Measurements from ENCODE around the gene HES4.
"Not testable (repeated sequence)": the region's sequence is repeated elsewhere in the genome, so short reads cannot be mapped to it uniquely, and the experiment has no call there.

HES4 gene

DNA sequence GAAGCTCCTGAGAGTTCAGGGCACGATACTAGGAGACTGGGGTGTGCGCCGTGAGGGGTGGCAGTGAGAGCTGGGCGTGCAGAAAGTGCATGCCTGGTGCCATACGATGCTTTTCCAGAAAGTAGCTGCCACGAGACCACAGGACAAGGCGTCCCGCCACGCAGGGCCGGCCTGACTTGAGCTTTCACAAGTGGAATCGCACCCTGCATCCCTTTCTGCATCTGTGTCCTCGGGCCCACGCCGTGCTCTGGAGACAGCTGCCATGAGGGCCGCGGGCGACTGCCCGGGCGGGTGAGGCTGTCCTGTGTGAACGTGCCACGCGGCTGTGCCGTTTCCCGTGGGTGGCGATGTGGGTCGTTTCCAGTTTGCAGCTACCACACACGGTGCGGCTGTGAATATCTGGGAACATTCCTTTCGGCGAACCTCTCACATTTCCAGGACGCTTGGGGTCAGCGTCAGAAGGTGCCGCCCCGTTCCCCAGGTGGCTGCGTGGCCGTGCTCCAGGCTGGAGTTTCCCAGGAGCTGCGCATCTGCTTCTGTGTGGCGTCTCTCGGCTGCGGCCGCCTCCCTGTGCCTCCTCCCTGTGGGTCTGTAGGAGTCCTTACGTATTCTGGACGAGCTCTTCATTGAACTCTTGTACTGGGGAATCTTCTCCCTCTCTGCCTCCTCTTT, 17.0 kb downstream of the HES4 start:
- H3K4me1 ChIP-seq (ENCODE audit: control insufficient read depth, insufficient read depth, low read length), result no peaks in the 10 kb centered on the region
- no peaks in the 10 kb centered on the region for H3K9me3 ChIP-seq (ENCODE audit: control insufficient read depth, insufficient read depth, low read depth, low read length)
- peaks cover 76% of the 10 kb centered on the region for H3K27me3 ChIP-seq (ENCODE audit: control insufficient read depth, insufficient read depth, low read length)
- H3K9ac ChIP-seq (ENCODE audit: low read length), result no peak overlapping the region
- no peaks in the 10 kb centered on the region for H3K36me3 ChIP-seq (ENCODE audit: control insufficient read depth, insufficient read depth, low read length)
- no peak overlapping the region for H3K27ac ChIP-seq (ENCODE audit: low read depth, low read length)
- H3K4me3 ChIP-seq (ENCODE audit: low read depth, low read length), result no peak overlapping the region

DNA sequence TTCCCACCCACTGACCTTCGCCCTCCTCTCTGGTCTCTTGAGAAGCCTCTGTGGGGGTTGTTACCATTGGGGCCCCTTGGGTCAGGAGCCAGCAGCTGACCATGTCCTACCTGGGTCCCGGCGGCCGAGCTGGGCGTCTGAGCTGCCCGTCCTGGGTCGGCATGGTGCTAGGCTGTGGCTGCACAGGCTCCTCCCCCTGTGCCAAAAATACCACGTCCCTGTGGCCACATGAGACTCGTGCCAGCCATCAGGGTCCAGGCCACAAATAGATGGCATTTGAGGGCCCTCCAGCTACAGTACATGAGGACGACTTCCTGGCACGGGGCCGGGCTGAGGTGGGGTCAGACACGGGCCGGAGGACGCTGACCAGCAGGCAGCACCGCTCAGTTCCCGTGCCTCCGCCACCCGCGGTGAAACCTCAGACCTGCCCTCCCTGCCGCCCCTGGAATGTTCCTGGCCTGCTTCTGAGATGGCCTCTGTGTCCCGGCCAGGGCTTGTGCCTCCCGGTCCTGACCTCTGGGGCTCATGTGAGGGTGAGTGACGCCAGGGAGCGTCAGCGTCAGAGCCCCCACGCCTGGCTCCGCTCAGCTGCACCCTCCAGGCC, 17.8 kb downstream of the HES4 start, which contains the start of gene PERM1:
PERM1 (minus strand) TSS at position 139 of the 604 bp plus-strand sequence. CDS start 1,064 bp downstream, outside the sequence.
- Histone ChIP-seq H3K9ac (ENCODE audit: low read length) (no peak within 1 kb of the TSS), H3K4me1 (ENCODE audit: control insufficient read depth, insufficient read depth, low read length) (no peaks in the 10 kb centered on the region), H3K9me3 (ENCODE audit: control insufficient read depth, insufficient read depth, low read depth, low read length) (no peaks in the 10 kb centered on the region), H3K27ac (ENCODE audit: low read depth, low read length) (no peak within 1 kb of the TSS), H3K4me3 (ENCODE audit: low read depth, low read length) (no peak within 1 kb of the TSS), H3K36me3 (ENCODE audit: control insufficient read depth, insufficient read depth, low read length) (no peaks in the 10 kb centered on the region), H3K27me3 (ENCODE audit: control insufficient read depth, insufficient read depth, low read length) (peaks cover 76% of the 10 kb centered on the region)

DNA sequence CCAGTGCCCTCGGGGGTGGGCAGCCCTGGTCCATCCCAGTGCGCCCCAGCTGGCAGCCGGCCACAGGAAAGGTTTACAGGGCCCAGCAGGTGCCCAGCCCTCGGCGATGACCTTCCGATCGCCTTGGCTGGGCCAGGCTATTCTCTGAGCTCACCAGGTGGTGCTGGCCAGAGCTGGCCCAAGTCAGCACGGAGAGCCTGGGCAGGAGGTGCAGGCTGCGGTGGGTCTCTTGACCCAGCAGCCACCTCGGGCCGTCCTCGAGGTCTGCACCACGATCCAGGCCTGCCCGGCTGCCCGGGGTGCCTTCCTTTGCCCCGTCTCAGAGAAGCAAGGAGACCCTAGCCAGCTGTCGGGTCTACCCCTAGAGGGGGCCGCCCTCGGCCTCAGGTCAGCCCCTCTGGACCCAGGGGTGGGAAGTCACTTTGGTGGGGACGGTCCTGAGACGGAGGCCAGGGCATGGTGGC, 18.4 kb downstream of the HES4 start:
- Histone ChIP-seq H3K27ac (ENCODE audit: low read depth, low read length) (no peak overlapping the region), H3K9me3 (ENCODE audit: control insufficient read depth, insufficient read depth, low read depth, low read length) (no peaks in the 10 kb centered on the region), H3K27me3 (ENCODE audit: control insufficient read depth, insufficient read depth, low read length) (peaks cover 74% of the 10 kb centered on the region), H3K36me3 (ENCODE audit: control insufficient read depth, insufficient read depth, low read length) (no peaks in the 10 kb centered on the region), H3K4me1 (ENCODE audit: control insufficient read depth, insufficient read depth, low read length) (no peaks in the 10 kb centered on the region), H3K9ac (ENCODE audit: low read length) (no peak overlapping the region), H3K4me3 (ENCODE audit: low read depth, low read length) (no peak overlapping the region)

DNA sequence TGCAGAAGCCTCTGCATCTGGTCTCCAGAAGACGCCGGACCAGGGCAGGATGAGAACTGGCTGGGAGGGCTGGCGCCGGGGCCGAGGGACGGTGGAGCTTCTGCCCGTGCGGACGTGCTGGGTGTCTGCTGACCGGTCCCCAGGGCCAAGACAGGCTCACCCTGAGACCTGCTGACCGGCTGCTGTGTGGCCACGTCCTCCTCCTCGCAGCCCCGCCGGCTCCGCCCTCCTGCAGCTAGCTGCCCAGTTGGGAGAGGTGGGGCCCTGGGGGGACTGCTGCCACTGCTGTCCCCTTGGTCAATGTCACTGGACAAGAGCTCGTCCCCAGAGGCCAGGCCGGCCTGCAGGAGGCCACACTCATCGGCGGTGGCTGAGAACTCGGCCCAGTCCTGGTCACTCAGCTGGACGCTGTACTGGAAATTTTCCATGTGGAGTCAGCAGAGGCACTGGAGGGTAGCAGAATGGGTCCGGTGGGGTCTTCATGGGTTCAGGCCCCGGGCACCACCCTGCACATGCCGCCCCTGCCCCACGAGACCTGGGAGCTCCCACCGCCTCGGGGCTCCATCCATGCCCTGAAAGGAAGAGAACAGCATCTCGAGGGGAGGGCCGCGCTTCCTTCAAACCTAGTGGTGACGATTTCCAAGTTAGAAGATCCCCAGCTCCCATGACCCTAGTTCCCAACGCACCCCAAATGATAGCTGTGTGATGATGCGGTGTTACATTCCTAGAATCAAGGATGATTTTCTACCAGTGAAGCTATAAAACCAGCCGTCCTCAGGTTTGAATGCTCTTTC, 19.1 kb downstream of the HES4 start:
- H3K4me1 ChIP-seq (ENCODE audit: control insufficient read depth, insufficient read depth, low read length), result peaks cover 2% of the 10 kb centered on the region; the same call in 1 of the 2 replicates
- H3K27ac ChIP-seq (ENCODE audit: low read depth, low read length), result no peak overlapping the region
- no peak overlapping the region for H3K4me3 ChIP-seq (ENCODE audit: low read depth, low read length)
- H3K36me3 ChIP-seq (ENCODE audit: control insufficient read depth, insufficient read depth, low read length), result no peaks in the 10 kb centered on the region
- H3K9ac ChIP-seq (ENCODE audit: low read length), result no peak overlapping the region
- H3K9me3 ChIP-seq (ENCODE audit: control insufficient read depth, insufficient read depth, low read depth, low read length), result no peaks in the 10 kb centered on the region
- H3K27me3 ChIP-seq (ENCODE audit: control insufficient read depth, insufficient read depth, low read length), result peaks cover 74% of the 10 kb centered on the region

DNA sequence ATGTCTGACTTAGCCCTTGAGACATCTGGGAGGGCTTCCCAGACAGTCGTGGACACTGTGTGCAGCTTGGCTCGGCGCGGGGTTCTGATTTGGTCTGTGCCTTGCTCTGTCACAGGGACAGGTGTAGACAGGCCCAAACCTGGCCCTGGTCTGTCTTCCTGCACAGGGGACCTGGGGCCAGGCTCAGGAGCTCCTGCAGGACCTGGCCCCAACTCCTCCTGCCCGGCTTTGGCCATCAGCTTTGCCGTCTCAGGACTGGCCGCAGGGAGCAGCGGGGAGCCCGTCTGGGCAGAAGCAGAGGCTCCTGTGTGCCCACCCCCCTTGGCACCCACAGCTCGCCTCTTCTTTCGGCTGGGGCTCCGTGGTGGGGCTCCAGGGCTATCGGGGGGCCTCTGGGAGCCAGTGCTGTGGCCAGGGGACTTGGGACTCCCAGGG, 19.7 kb downstream of the HES4 start:
- Histone ChIP-seq H3K9me3 (ENCODE audit: control insufficient read depth, insufficient read depth, low read depth, low read length) (no peaks in the 10 kb centered on the region), H3K4me1 (ENCODE audit: control insufficient read depth, insufficient read depth, low read length) (peaks cover 5% of the 10 kb centered on the region; the same call in 1 of the 2 replicates), H3K4me3 (ENCODE audit: low read depth, low read length) (no peak overlapping the region), H3K36me3 (ENCODE audit: control insufficient read depth, insufficient read depth, low read length) (no peaks in the 10 kb centered on the region), H3K9ac (ENCODE audit: low read length) (no peak overlapping the region), H3K27me3 (ENCODE audit: control insufficient read depth, insufficient read depth, low read length) (peaks cover 74% of the 10 kb centered on the region), H3K27ac (ENCODE audit: low read depth, low read length) (no peak overlapping the region)

DNA sequence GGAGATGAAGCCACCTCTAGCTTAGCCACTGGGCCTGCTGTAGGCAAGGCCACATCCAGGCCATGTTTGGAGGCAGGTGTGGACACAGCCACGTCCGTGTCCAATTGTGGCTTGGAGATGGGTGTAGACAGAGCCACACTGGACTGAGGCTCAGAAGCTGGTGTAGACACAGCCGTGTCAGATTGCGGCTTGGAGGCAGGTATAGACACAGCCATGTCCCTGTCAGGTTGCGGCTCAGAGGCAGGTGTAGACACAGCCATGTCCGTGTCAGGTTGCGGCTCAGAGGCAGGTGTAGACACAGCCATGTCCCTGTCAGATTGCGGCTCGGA, 20.2 kb downstream of the HES4 start:
- H3K27ac ChIP-seq (ENCODE audit: low read depth, low read length), result no peak overlapping the region
- no peaks in the 10 kb centered on the region for H3K9me3 ChIP-seq (ENCODE audit: control insufficient read depth, insufficient read depth, low read depth, low read length)
- H3K4me1 ChIP-seq (ENCODE audit: control insufficient read depth, insufficient read depth, low read length), result peaks cover 5% of the 10 kb centered on the region; the same call in 1 of the 2 replicates
- no peak overlapping the region for H3K9ac ChIP-seq (ENCODE audit: low read length)
- peaks cover 74% of the 10 kb centered on the region for H3K27me3 ChIP-seq (ENCODE audit: control insufficient read depth, insufficient read depth, low read length)
- no peaks in the 10 kb centered on the region for H3K36me3 ChIP-seq (ENCODE audit: control insufficient read depth, insufficient read depth, low read length)
- no peak overlapping the region for H3K4me3 ChIP-seq (ENCODE audit: low read depth, low read length)

DNA sequence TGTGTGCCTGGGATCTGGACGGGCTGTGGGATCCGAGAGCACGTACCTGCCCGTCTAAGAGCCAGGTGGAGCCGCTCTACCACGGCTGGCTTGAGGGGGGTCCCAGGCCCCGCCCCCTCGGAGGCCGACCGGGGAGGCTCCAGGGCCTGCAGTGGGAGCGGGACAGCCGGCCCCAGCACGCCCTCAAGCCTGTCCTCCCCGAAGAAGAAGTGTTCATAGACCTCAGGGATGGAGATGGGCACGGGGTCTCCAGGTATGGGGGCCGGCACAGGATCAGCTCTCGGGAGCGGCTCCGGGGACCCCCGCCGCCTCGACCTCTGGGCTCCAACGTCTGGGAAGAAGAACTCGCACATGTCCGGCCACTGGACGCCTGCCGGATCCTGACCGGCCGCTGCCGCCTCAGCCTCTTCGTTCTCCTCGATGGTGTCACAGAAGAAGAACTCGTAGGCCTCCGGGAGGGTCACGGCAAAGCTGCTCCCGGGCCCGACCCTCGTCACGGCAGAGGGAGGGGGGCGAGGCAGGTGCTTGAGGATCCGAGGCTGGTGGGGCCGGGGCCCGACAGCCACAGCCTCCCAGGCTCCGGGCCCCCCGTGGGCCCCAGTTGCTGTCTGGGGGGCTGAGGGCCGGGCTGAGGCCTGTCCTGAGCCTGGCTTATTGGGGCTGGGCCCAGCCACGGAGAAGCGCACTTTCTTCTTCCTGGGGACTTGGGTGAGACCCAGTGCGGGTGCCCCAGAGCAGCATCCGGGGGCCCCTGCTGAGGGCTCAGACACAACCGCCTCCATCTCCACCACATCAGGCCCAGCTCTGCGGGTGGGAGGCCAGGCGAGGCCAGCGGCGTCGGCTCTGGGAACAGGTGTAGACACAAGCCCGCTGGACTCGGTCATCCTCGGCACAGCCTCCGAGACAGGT, 20.8 kb downstream of the HES4 start:
- peaks cover 78% of the 10 kb centered on the region for H3K27me3 ChIP-seq (ENCODE audit: control insufficient read depth, insufficient read depth, low read length)
- H3K4me3 ChIP-seq (ENCODE audit: low read depth, low read length), result no peak overlapping the region

DNA sequence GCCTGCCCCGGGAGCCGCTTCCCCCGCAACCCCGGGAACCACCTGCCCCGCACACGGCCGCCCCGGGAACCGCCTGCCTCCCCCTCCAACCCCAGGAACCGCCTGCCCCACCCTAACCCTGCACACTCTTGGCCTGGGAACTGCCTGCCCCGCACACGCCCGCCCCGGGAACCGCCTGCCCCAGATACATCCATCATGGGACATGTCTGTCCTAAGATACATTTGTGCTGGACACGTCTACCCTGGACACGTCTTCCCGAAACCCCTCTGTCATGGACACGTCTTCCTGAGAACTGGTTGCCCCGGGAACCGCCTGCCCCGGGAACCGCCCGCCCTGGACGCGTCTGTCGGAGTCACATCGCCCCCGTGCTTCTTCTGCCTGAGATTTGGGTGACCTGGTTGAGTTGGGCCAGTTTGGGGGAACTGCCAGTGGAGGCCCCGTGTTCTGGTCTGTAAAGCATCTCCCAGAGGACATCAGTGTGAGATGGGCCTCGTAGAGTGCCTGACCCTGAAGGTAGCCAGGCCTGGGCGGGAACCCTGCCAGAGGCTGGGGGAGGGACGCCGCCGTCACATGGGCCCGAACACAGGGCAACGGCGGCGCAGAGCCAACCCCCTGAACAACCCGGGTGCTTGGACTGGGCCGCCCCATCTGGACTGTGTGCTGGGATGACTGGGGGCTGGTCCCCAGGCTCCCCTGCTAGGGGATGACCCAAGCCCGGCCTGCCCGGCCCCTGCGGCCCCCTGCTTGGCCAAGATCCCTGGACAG, 21.6 kb downstream of the HES4 start:
- H3K36me3 ChIP-seq (ENCODE audit: control insufficient read depth, insufficient read depth, low read length), result no peaks in the 10 kb centered on the region
- no peaks in the 10 kb centered on the region for H3K9me3 ChIP-seq (ENCODE audit: control insufficient read depth, insufficient read depth, low read depth, low read length)
- peaks cover 77% of the 10 kb centered on the region for H3K27me3 ChIP-seq (ENCODE audit: control insufficient read depth, insufficient read depth, low read length)
- H3K4me3 ChIP-seq (ENCODE audit: low read depth, low read length), result no peak overlapping the region
- H3K4me1 ChIP-seq (ENCODE audit: control insufficient read depth, insufficient read depth, low read length), result peaks cover 5% of the 10 kb centered on the region; the same call in 1 of the 2 replicates
- no peak overlapping the region for H3K27ac ChIP-seq (ENCODE audit: low read depth, low read length)
- no peak overlapping the region for H3K9ac ChIP-seq (ENCODE audit: low read length)

More for the DNA sequence above, 20.8 kb downstream of the HES4 start:
- Histone ChIP-seq H3K9ac (ENCODE audit: low read length) (no peak overlapping the region), H3K9me3 (ENCODE audit: control insufficient read depth, insufficient read depth, low read depth, low read length) (no peaks in the 10 kb centered on the region), H3K36me3 (ENCODE audit: control insufficient read depth, insufficient read depth, low read length) (no peaks in the 10 kb centered on the region), H3K27ac (ENCODE audit: low read depth, low read length) (no peak overlapping the region), H3K4me1 (ENCODE audit: control insufficient read depth, insufficient read depth, low read length) (peaks cover 5% of the 10 kb centered on the region; the same call in 1 of the 2 replicates)

DNA sequence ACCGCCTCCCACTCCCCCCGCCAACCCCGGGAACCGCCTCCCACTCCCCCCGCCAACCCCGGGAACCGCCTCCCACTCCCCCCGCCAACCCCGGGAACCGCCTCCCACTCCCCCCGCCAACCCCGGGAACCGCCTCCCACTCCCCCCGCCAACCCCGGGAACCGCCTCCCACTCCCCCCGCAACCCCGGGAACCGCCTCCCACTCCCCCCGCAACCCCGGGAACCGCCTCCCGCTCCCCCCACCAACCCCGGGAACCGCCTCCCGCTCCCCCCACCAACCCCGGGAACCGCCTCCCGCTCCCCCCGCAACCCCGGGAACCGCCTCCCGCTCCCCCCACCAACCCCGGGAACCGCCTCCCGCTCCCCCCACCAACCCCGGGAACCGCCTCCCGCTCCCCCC, 23.1 kb downstream of the HES4 start:
- not testable (repeated sequence) for H3K27ac ChIP-seq (ENCODE audit: low read depth, low read length); H3K36me3 ChIP-seq (ENCODE audit: control insufficient read depth, insufficient read depth, low read length); H3K4me1 ChIP-seq (ENCODE audit: control insufficient read depth, insufficient read depth, low read length); H3K4me3 ChIP-seq (ENCODE audit: low read depth, low read length); H3K9ac ChIP-seq (ENCODE audit: low read length); H3K9me3 ChIP-seq (ENCODE audit: control insufficient read depth, insufficient read depth, low read depth, low read length)
- H3K27me3 ChIP-seq (ENCODE audit: control insufficient read depth, insufficient read depth, low read length), result peaks cover 75% of the 10 kb centered on the region
